ENCODE measurements around the gene CMBL. TPM values are rescaled to one million over a fixed set of nuclear protein-coding genes. Genes with fewer than 3 reads are reported as not detected.
"Not testable (repeated sequence)": the region's sequence is repeated elsewhere in the genome, so short reads cannot be mapped to it uniquely, and the experiment has no call there.

CMBL gene
- total RNA-seq, 1 donor from 2014 or later = 50.4 TPM

- Histone ChIP-seq H3K4me1 (peaks cover 46% of the 10 kb centered on the region), H3K36me3 (no peaks in the 10 kb centered on the region), H3K9me3 (replicated peaks) (no peaks in the 10 kb centered on the region), H3K4me3 (peak overlapping the region; percentile 99), H3K27ac (replicated peaks) (peak overlapping the region; percentile 98), H3K27me3 (ENCODE audit: low read depth) (no peaks in the 10 kb centered on the region)
- intact Hi-C loops (cut with micrococcal nuclease) = no loop called here
- no peak for DNase-seq
- TF ChIP-seq, protein P1, sequence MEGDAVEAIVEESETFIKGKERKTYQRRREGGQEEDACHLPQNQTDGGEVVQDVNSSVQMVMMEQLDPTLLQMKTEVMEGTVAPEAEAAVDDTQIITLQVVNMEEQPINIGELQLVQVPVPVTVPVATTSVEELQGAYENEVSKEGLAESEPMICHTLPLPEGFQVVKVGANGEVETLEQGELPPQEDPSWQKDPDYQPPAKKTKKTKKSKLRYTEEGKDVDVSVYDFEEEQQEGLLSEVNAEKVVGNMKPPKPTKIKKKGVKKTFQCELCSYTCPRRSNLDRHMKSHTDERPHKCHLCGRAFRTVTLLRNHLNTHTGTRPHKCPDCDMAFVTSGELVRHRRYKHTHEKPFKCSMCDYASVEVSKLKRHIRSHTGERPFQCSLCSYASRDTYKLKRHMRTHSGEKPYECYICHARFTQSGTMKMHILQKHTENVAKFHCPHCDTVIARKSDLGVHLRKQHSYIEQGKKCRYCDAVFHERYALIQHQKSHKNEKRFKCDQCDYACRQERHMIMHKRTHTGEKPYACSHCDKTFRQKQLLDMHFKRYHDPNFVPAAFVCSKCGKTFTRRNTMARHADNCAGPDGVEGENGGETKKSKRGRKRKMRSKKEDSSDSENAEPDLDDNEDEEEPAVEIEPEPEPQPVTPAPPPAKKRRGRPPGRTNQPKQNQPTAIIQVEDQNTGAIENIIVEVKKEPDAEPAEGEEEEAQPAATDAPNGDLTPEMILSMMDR (IDR thresholded peaks at IDR 0.05; ENCODE audit: borderline replicate concordance) = no peak
Measured at GRCh38 chr5:10248378-10249260, 59.1 kb downstream of the CMBL start.

GRCh38 chr5:10247217-10247616 lies 60.5 kb downstream of the CMBL start:
- H3K27me3 ChIP-seq (ENCODE audit: low read depth); H3K27ac ChIP-seq (replicated peaks); DNase-seq; H3K9me3 ChIP-seq (replicated peaks); H3K4me3 ChIP-seq; H3K36me3 ChIP-seq; intact Hi-C loops (cut with micrococcal nuclease): not testable (repeated sequence)
- H3K4me1 ChIP-seq = peaks cover 32% of the 10 kb centered on the region

GRCh38 chr5:10246761-10247160 lies 60.9 kb downstream of the CMBL start:
- DNase-seq = no peak
- Histone ChIP-seq H3K9me3 (replicated peaks) (no peaks in the 10 kb centered on the region), H3K27ac (replicated peaks) (no peak overlapping the region), H3K4me3 (no peak overlapping the region), H3K36me3 (no peaks in the 10 kb centered on the region), H3K27me3 (ENCODE audit: low read depth) (no peaks in the 10 kb centered on the region), H3K4me1 (peaks cover 28% of the 10 kb centered on the region)
- intact Hi-C loops (cut with micrococcal nuclease) = no loop called here
- TF ChIP-seq, protein P1 (IDR thresholded peaks at IDR 0.05; ENCODE audit: borderline replicate concordance) = no peak

DNA sequence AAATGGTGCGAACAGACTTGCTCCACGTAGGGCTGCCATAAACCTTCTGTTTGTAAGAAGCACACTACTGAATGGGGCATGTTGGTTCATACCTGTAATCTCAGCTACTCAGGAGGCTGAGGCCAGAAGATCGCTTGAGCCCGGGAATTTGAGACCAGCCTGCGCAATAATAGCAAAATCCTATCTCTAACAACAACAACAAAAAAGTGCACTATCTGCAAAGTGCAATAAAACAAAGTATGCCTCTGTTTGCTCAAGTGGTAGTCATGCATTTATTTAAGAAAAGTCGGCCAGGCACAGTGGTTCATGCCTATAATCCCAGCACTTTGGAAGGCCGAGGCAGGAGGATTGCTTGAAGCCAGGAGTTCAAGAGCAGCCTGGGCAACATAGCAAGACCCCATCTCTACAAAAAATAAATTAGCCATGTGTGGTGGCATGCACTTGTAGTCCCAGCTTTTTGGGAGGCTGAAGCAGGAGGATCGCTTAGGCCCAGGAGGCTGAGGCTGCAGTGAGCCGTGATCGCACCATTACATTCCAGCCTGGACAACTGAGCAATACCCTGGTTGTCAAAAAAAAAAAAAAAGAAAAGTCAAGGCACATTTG lies 63.3 kb downstream of the CMBL start:
- Histone ChIP-seq H3K36me3 (no peaks in the 10 kb centered on the region), H3K27me3 (ENCODE audit: low read depth) (no peaks in the 10 kb centered on the region), H3K4me3 (no peak overlapping the region), H3K9me3 (replicated peaks) (no peaks in the 10 kb centered on the region), H3K4me1 (peaks cover 11% of the 10 kb centered on the region), H3K27ac (replicated peaks) (no peak overlapping the region)
- DNase-seq = no peak
- intact Hi-C loops (cut with micrococcal nuclease) = no loop called here
- TF ChIP-seq, protein P1 (IDR thresholded peaks at IDR 0.05; ENCODE audit: borderline replicate concordance) = no peak

DNA sequence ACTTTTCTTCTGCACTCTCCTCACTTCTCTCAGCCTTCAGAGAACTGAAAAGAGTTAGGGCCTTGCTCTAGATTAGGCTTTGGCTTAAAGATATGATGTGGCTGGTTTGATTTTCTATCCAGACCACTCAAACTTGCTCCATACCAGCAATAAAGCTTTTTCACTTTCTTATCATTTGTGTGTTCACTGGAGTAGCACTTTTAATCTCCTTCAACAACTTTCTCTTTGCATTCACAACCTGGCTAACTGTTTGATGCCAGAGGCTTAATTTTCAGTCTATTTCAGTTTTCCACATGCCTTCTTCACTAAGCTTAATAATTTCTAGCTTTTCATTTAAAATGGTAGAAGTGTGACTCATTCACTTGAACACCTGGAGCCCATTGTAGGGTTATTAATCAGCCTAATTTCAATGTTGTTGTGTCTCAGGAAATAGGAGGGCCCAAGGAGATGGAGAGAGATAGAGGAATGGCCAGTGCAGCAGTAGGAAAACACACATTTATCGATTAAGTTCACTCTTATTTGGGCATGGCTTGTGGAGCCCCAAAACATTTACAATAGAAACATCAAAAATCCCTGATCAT lies 64.0 kb downstream of the CMBL start:
- no peaks in the 10 kb centered on the region for H3K27me3 ChIP-seq (ENCODE audit: low read depth)
- no peak for DNase-seq
- TF ChIP-seq, protein P1 (IDR thresholded peaks at IDR 0.05; ENCODE audit: borderline replicate concordance) = no peak
- peaks cover 7% of the 10 kb centered on the region for H3K4me1 ChIP-seq
- intact Hi-C loops (cut with micrococcal nuclease) = no loop called here
- peaks cover 4% of the 10 kb centered on the region for H3K36me3 ChIP-seq
- no peaks in the 10 kb centered on the region for H3K9me3 ChIP-seq (replicated peaks)
- H3K27ac ChIP-seq (replicated peaks) = no peak overlapping the region
- no peak overlapping the region for H3K4me3 ChIP-seq

Measured in left ventricle myocardium inferior (tissue), 1 donor.